Measurements from ENCODE around the gene GPR180.

GPR180 gene

DNA sequence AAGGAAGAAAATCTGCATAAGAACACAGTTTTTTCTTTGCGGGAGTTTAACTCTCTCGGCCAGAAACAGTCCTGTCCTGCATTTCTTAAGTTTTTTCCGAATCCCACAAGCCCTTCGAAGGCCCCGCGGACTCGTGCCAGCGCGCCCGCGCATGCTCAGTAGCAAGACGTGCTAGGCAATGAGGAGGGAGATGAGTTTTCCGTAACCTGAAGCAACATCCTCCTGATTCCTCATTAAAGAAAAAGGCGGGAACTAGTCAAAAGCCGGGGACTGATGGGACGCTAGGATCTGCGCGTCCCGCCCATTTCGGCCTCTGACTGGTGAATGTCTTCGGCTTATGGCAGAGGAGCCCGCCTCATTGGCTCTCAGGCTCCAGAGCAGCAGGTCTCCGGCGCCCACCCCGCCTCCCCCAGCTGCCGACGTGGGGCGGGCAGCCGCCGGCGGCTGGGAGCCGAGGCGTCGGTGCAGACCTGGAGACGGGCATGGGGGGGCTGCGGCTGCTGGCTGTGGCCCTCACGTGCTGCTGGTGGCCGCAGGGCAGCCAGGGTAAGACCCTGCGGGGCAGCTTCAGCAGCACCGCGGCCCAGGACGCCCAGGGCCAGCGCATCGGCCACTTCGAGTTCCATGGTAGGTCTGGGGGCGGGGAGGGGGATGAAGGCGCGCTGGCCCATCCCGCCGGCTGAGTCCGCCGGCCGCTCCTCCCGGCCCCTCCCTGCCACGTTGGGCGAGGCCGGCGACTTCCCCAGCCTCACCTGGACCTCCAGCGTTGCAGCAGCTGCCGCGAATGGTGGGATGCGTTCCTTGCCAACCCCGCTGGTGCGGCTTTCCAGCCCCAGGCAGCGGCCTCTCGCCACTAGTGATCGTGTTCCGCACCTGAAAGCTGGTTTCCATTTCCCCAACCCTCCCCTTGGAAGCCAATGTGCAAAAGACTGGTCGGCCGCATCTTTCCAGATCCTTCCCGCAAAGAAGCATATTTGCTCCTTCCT lies at the start of gene GPR180:
Gene GPR180, plus strand, starts transcription at position 412 of the 986 bp plus-strand sequence. Its CDS starts 71 bp downstream, at position 483.
- DNase-seq (ENCODE audit: insufficient read length, low spot score) (peak; percentile 97), FAIRE-seq (peak; percentile 99)
- TF ChIP-seq POLR2A (IDR thresholded peaks at IDR 0.05; ENCODE audit: low read depth, low read length) = peak; percentile 78

DNA sequence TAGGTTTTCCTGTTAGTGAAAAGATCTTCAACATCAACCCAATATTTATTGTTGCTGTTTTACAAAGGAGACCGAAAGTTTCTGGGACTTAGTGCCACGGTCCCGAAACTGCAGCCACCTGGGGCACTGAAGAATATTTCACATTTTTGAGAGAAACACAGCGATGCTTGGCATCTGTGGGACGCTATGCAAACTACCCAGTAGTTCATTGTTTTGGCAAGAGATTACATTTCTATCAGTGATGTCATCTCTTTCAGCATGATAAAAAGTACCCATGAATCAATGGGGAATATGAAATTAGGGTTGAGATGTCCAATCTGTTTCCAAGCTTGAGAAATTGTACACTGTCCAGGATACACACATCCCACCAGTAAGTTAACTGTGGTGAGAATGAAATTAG lies 49.6 kb upstream of the GPR180 start:
- no peak for FAIRE-seq
- no peak for DNase-seq (ENCODE audit: insufficient read length, low spot score)
- TF ChIP-seq POLR2A (IDR thresholded peaks at IDR 0.05; ENCODE audit: low read depth, low read length) = no peak

GRCh38 chr13:94553766-94554165 lies 47.9 kb upstream of the GPR180 start:
- no peak for FAIRE-seq

GRCh38 chr13:94556041-94556440 lies 45.6 kb upstream of the GPR180 start:
- no peak for TF ChIP-seq POLR2A (IDR thresholded peaks at IDR 0.05; ENCODE audit: low read depth, low read length)
- no peak for DNase-seq (ENCODE audit: insufficient read length, low spot score)
- no peak for FAIRE-seq

More at GRCh38 chr13:94553766-94554165, 47.9 kb upstream of the GPR180 start:
- DNase-seq (ENCODE audit: insufficient read length, low spot score) = no peak
- TF ChIP-seq POLR2A (IDR thresholded peaks at IDR 0.05; ENCODE audit: low read depth, low read length) = no peak

- DNase-seq (ENCODE audit: insufficient read length, low spot score) (no peak), FAIRE-seq (peak; percentile 57)
- TF ChIP-seq POLR2A (IDR thresholded peaks at IDR 0.05; ENCODE audit: low read depth, low read length) = no peak
Observed at GRCh38 chr13:94556621-94557020, 45.0 kb upstream of the GPR180 start.

- no peak for FAIRE-seq
- DNase-seq (ENCODE audit: insufficient read length, low spot score) = no peak
- TF ChIP-seq POLR2A (IDR thresholded peaks at IDR 0.05; ENCODE audit: low read depth, low read length) = no peak
Observed at GRCh38 chr13:94557684-94558235, 43.9 kb upstream of the GPR180 start.

DNA sequence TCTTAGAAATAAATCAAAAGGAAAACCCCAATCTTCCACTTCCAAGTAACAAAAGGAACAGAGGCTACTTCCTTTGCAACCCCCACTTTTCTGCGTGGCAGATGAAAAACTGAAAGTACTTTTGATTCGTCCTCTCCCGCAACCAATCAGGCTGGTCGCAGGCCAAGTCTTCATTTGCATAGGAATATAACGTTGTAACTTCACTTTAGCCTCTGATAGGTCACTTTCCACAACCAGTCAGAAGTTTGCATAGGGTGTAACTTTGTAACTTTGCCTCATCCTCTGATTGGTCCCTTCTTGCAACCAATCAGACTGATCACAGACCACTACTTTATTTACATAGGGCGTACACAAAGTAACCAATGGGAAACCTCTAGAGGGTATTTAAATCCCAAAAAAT lies 42.9 kb upstream of the GPR180 start:
- DNase-seq (ENCODE audit: insufficient read length, low spot score) (no peak), FAIRE-seq (no peak)

GRCh38 chr13:94559222-94559795 lies 42.3 kb upstream of the GPR180 start:
- no peak for FAIRE-seq
- no peak for DNase-seq (ENCODE audit: insufficient read length, low spot score)

More for the DNA sequence above, 42.9 kb upstream of the GPR180 start:
- no peak for TF ChIP-seq POLR2A (IDR thresholded peaks at IDR 0.05; ENCODE audit: low read depth, low read length)

DNA sequence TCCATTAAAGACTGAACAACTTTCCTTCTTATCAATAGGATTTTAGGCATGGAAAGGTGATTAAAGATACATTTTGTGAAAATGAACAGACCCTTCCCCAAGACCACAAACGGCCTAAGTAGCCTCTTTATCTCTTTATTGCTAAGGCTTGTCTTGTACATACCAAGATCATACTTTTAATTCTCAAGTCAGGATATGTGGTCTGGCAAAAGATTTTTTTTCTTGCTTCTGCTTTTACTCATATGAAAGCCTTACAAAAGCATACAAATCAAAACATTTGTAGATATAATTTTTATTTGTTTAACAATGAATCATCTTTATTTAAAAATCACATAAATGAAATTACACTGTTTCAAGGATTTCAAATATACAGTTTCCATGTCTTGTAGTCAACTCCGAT lies 41.5 kb upstream of the GPR180 start:
- no peak for TF ChIP-seq POLR2A (IDR thresholded peaks at IDR 0.05; ENCODE audit: low read depth, low read length)
- FAIRE-seq (no peak), DNase-seq (ENCODE audit: insufficient read length, low spot score) (no peak)

More at GRCh38 chr13:94559222-94559795, 42.3 kb upstream of the GPR180 start:
- TF ChIP-seq POLR2A (IDR thresholded peaks at IDR 0.05; ENCODE audit: low read depth, low read length) = no peak

DNA sequence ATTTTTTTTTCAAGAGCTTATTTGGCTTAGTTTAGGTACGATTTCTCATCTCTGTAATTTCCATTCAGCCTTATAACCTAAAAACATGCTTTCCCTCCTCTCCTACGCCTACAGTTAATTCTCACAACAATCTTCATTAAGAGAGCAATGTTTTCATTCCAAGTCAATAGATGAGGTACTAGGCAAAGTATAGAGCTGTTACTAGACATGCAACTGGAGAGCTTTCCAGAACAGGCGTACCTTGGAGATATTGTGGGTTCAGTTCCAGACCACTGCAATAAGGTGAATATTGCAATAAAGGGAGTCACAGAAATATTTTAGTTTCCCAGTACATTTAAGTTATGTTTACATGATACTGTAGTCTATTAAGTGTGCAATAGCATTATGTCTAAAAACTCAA lies 40.5 kb upstream of the GPR180 start:
- no peak for DNase-seq (ENCODE audit: insufficient read length, low spot score)
- TF ChIP-seq POLR2A (IDR thresholded peaks at IDR 0.05; ENCODE audit: low read depth, low read length) = no peak
- FAIRE-seq = no peak

DNA sequence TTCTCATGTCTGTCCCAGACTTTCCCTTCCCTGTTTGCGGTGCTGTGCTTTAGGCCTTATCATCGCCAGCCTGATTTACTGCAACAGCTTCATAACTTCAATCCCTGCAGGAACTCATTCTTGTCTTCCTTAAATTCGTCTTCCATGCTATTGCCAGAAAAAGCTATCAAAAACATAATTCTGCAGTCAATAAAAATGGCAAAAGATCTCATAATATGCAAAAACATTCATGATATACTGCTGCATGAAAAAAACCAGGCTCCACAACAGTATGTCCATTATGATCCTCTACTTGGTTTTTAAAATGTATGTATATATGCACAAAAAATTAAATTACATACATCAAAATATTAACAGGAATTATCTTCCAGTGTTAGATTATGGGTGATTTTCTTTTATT lies 34.1 kb upstream of the GPR180 start:
- DNase-seq (ENCODE audit: insufficient read length, low spot score) (no peak), FAIRE-seq (no peak)
- TF ChIP-seq POLR2A (IDR thresholded peaks at IDR 0.05; ENCODE audit: low read depth, low read length) = no peak

- DNase-seq (ENCODE audit: insufficient read length, low spot score) (no peak), FAIRE-seq (no peak)
- no peak for TF ChIP-seq POLR2A (IDR thresholded peaks at IDR 0.05; ENCODE audit: low read depth, low read length)
Observed at GRCh38 chr13:94568443-94568842, 33.2 kb upstream of the GPR180 start.

DNA sequence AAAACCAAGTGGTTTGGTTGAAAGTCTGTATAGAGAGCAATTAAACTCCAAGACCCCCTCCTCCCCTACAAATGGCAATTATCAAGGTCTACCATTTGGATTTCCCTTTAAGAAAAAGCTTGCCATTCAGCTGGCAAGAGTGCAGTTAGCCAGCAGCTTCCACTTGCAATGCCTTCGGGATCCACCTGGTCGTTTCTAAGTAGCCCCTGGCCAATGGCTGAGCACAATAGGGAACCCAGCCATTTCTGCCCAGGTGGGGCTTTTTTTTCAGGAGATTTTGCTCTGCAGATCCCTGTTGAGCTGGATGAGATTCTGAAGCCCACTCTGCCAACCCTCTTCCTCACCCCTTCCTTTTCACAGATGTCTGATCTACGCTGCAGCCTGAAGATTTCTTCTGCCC lies 32.0 kb upstream of the GPR180 start:
- FAIRE-seq (no peak), DNase-seq (ENCODE audit: insufficient read length, low spot score) (no peak)
- TF ChIP-seq POLR2A (IDR thresholded peaks at IDR 0.05; ENCODE audit: low read depth, low read length) = no peak

DNA sequence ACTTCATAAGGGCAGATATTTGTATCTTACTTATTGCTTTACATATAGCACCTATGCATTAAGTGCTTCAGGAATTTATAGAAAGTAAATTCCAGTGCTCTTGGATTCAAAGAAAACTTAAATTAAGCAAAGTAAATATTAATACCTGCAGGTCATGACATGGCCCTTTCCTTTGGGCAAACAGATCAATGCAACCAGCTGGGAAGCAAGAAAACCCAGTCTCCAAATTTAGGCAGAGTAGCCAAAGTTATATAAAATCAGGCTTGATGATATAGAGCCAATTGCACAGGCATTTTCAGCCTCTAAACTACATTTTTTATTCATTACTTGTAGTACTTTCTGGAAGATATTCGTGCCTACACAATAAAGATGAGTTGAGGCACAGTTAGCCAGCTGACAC lies 22.6 kb upstream of the GPR180 start:
- FAIRE-seq (no peak), DNase-seq (ENCODE audit: insufficient read length, low spot score) (no peak)
- no peak for TF ChIP-seq POLR2A (IDR thresholded peaks at IDR 0.05; ENCODE audit: low read depth, low read length)
